A549 (cell line): ENCODE measurements around the gene AADACL4.

ENCODE experiments used
- CHD2 ChIP-seq: fragments of 150-350 bp; IDR thresholded peaks from 2 replicates; pipeline ENCODE4 v1.6.1; 2014; ENCODE audit warnings: low read length; ENCODE audit not compliant: partially characterized antibody
- JUN ChIP-seq, 2 experiments: fragments of >200 bp; sonication (Bioruptor Twin); formaldehyde crosslinking; IDR thresholded peaks; 2 replicates in 1 of 2; 3 replicates in 1 of 2; pipeline ENCODE4 v1.6.1; 2016 to 2017
- MAFK ChIP-seq: fragments of 450-650 bp; IDR thresholded peaks from 2 replicates; pipeline ENCODE4 v1.6.1; 2014; ENCODE audit not compliant: partially characterized antibody
- RARB ChIP-seq: fragments of 250-450 bp; sonication (Bioruptor Pico); IDR thresholded peaks from 2 replicates; pipeline ENCODE4 v1.8.0; 2021; ENCODE audit warnings: mild to moderate bottlenecking, moderate library complexity
- SREBF2 ChIP-seq: fragments of 450-650 bp; IDR thresholded peaks from 2 replicates; pipeline ENCODE4 v1.6.1; 2014; ENCODE audit warnings: mild to moderate bottlenecking, moderate library complexity
- TF ChIP-seq, protein P1 (sequence below): fragments of >200 bp; sonication (Bioruptor Twin); formaldehyde crosslinking; IDR thresholded peaks from 3 replicates; pipeline ENCODE4 v1.5.1; 2016

DNA sequence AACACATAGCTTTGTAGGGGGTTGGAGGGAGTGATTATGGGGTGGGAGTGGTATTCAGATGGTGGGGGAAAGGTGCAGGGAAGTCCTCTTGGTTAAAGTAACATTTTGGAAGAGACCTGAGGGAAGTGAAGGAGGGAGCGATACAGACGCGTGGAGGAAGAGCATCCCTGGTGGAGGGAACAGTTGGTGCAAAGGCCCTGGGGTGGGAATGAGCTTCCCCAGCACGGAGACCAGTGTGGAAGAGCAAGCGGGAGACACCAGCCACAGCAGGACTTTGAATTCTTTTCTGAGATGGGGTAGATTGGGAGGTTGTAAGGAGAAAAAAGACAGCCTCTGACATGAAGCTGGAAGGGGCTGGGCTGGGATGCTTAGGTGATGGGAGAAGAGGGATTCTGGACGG lies 49.4 kb upstream of the AADACL4 start:
- TF ChIP-seq SREBF2 = no peak
- TF ChIP-seq, protein P1, sequence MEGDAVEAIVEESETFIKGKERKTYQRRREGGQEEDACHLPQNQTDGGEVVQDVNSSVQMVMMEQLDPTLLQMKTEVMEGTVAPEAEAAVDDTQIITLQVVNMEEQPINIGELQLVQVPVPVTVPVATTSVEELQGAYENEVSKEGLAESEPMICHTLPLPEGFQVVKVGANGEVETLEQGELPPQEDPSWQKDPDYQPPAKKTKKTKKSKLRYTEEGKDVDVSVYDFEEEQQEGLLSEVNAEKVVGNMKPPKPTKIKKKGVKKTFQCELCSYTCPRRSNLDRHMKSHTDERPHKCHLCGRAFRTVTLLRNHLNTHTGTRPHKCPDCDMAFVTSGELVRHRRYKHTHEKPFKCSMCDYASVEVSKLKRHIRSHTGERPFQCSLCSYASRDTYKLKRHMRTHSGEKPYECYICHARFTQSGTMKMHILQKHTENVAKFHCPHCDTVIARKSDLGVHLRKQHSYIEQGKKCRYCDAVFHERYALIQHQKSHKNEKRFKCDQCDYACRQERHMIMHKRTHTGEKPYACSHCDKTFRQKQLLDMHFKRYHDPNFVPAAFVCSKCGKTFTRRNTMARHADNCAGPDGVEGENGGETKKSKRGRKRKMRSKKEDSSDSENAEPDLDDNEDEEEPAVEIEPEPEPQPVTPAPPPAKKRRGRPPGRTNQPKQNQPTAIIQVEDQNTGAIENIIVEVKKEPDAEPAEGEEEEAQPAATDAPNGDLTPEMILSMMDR = no peak
- no peak for TF ChIP-seq RARB (CRISPR knock-in tag)
- TF ChIP-seq CHD2 = no peak
- TF ChIP-seq JUN (IDR thresholded peaks at IDR 0.05) = no peak
- TF ChIP-seq MAFK = no peak
